Measurements from ENCODE around the gene ZNF229.
"Not testable (repeated sequence)": the region's sequence is repeated elsewhere in the genome, so short reads cannot be mapped to it uniquely, and the experiment has no call there.

The ZNF229 gene

DNA sequence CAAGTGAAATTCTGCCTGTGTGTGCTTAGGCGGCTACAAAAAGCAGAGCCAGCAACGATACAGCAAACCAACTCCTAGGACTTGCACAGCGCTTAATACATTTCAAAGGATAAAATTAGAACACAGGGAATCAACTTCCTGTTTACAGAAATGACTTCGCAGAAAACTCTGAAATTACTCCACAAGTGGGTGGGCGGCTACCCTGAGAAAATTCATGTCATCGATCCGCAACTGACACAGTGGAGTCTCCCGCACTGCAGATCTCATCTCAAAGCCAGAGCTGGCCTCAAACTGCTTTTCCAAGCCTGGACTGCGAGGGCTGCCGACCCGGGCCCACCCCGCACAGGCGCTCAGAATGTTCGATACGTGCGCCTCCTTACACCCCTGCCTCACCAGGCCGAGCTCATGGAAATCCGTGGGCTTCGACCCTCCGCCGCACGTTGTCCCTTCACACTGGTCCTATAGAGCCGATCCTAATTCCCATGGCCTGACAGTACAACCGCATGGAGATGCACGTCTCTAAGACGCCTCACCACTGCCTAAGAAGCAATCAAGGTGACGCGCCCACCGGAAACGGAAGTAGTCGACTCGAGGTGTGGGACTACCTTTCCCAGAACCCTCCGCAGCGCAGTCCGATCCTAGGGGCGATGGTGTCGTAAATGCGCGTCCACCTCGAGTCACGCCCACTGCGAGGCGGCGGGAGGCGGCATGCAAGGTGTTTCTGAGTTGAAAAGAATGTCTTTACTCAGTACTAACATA, at the start of gene ZNF229:
Gene ZNF229 (minus strand): TSS at position 557 of the 759 bp plus-strand sequence. CDS start 5,625 bp downstream, outside the sequence.
- peak; percentile 97 for DNase-seq

- DNase-seq = no peak
Observed at GRCh38 chr19:44496711-44497110, 48.4 kb upstream of the ZNF229 start.

- peak; percentile 32 for DNase-seq
Observed at GRCh38 chr19:44476559-44477408, 28.5 kb upstream of the ZNF229 start.

DNA sequence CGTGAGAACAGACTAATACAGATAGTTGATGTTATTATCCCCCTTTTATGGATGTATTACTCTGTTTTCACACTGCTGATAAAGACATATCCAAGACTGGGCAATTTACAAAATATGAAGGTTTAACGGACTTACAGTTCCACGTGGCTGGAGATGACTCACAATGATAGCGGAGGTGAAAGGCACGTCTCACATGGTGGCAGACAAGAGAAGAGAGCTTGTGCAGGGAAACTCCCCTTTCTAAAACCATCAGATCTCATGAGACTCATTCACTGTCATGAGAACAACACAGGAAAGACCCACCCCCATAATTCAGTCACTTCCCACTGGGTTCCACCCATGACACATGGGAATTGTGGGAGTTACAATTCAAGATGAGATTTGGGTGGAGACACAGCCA, 20.5 kb upstream of the ZNF229 start:
- DNase-seq = not testable (repeated sequence)

DNA sequence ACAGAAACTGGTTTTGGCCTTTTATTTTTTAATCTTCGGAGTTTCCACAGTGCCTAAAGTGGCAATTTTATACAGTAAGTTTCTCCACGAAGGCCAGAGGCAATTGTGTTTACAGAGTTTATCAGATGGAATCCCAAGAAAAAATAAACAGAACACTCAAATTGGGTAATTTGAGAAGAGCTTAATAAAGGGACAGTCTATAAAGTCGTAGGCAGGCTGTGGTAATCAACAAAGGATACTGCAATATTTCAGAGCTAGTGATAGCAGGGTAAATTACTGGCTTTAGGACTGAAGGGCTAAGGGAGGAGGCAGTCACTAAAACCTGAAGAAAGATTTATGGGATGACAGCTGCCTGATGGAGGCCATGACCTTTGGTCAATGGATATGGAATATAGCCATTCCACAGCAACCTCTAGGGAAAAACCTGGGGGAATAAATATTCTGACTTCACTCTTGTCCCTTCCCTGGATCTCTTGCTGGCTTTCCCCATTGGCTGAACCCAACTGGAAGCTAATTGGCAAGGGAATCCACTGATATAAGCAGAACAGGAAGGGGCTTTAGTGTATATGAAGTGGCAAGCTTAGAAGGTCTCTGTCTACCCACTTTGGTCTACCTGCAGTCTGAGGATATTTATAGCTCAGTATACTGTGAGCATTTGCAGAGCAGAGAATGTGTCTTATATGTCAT, 14.5 kb upstream of the ZNF229 start:
- DNase-seq = not testable (repeated sequence)

GRCh38 chr19:44456016-44456415, 7.7 kb upstream of the ZNF229 start:
- not testable (repeated sequence) for DNase-seq

DNA sequence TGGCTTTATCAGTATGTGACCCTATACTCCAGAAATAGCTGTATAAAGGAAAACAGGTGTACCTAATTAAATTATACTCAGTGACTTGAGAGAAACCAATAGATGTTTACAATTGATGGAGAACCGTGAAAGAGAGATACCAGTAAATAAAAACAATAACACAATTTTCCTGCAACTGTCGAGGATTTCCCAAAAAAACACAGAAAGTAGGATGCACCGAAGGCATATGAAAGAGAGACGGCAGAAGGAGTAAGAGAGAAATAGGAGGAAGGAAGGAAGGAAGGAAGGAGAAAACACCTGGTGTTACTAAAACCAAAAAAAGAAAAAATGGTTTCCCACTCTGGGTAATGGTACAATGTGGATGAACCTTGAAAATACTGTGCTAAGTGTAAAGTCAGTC, 6.8 kb upstream of the ZNF229 start:
- DNase-seq = no peak

DNA sequence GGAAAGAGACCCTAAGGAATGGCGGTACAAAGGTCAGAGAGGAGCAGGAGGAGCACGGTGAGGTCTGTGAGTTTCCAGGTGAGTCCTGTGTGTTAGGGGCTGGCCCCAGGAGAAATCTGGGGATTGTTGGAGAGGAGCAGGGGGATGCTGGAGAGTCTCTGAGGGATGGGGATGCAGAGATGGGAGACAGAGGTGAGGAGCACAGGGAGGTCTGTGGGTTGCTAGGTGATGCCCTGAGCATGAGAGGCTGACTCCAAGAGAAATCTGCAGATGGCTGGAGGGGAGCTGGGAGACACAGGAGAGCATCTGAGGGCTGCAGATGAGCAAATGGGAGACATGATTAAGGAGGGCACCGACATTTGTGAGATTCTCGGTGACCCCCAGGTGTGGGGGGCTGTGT, 4.1 kb upstream of the ZNF229 start:
- no peak for DNase-seq

DNA sequence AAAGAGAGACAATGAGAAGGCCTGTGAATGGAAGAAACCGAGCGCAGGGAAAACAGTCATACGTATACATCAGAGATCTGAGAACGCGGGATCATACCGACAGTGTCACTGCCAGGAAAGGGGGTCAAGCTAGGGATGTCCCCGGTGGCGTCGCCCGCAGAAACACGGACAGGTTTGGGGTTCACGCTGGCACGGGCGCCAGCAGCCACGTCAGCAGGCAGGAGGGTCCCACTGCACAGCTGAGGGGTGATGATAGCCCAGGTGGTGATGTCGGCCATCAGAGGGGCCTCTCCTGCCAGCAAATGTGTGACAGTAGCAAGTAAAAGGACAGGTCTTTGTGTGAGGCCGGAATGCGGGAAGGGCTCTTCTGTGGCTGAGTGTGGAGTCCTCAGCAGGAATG, 3.4 kb upstream of the ZNF229 start:
- DNase-seq = no peak

DNA sequence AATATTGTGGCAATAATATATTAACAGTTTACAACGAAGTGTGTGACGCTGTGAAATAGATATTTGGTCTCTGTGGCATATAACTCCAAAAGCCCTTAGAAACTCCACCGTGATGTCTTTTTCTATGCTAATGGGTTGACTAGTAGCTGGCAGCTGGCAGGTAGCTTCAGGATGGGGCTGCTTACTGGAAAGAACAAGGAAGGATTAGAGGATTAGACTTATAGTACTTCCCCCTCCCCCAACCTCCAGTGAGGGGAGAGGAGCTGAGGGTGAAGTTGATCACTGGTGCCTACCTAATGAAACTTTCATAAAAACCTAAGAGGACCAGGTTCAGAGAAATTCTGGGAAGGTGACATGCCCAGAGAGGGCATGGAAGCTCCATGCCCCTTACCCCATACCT, 9.8 kb downstream of the ZNF229 start:
- DNase-seq = no peak

GRCh38 chr19:44435441-44435840, 12.8 kb downstream of the ZNF229 start:
- DNase-seq = no peak

DNA sequence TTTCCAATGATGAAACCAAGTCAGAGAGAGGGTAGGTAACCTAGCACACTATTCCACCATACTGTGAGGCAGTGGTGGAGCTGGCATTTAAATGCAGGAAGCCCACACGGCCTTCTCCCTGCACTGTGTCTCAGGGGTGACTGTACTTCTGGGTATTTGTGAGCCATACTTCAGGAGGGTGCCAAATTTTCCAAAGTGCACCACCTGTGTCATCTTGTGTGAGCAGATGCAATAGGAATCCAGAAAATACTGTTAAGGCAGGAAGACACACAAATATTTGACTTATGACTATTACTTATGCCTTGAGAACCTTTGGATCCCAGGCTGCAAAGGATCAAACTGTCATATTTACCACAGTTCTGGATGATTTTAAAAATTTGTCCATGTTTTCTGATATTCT, 17.3 kb downstream of the ZNF229 start:
- DNase-seq = no peak

GRCh38 chr19:44415553-44415952, 32.7 kb downstream of the ZNF229 start:
- not testable (repeated sequence) for DNase-seq

DNA sequence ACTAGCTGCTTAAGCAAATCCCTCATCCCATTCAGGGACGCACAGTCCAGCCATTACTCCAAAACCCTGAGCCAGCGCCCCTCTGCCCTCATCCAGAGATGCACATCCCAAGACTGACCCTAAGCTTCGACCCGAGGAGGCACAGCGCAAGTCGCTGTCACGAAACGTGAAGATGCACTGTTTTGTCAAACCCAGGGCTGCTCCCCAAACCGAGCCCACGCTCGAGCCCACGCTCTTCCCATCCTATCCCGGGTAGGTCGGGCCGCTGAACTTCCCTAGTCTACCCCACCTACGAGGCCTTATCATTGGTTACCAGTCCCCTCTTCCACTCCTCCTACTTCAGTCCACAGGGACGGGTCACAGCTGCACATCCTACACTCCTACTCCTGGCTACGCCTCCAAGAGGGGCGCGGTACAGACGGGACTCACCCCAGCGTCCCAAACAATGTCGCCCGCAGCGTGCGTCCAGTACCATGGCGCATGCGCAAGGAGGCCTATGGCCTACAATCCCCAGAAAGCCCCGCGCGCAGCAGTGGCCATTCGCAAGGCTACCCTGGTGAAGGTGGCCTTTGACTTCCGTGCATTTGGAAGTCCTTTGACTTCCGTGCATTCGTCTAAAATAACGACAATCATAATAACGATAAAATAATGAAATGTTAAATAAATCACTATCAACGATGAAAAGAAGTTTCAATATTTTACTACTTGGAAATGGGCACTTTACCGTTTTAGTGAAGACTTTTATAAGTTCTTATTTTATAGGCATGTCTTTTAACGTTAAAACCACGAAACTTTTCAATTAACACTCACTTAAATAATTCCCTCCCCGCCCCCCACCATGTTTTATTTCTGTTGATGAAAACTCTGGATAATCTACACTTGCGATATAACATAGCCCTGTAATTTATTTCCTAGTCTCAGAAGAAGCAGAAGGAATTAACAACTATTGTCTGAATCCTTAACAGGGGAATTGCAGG, 46.8 kb downstream of the ZNF229 start, which contains the start of gene ZNF285:
Gene ZNF285 (minus strand): TSS at position 470 of the 977 bp plus-strand sequence. CDS start 4,395 bp downstream, outside the sequence.
- peak; percentile 97 for DNase-seq

GRCh38 chr19:44389268-44389667, 59.0 kb downstream of the ZNF229 start:
- DNase-seq = not testable (repeated sequence)

All from hematopoietic multipotent progenitor cell treated with erythropoietin and hydrocortisone succinate and interleukin-3 and kit ligand, for 8 days (in vitro differentiated cells).